Prostate gland (tissue), 2 donors: ENCODE data around the gene KIDINS220.

Experiments
- POLR2A ChIP-seq: fragments of 450-650 bp; IDR thresholded peaks from one replicate; pipeline ENCODE4 v1.6.1; 2016; ENCODE audit warnings: antibody characterized with exemption, mild to moderate bottlenecking
- POLR2AphosphoS5 ChIP-seq: sonication (generic); formaldehyde crosslinking; IDR thresholded peaks from one replicate; pipeline ENCODE4 v1.6.1; 2017; ENCODE audit warnings: antibody characterized with exemption
- TF ChIP-seq, protein P1 (sequence below), 4 experiments: fragments of 200-600 bp in 2 of 4; fragments of 450-650 bp in 2 of 4; sonication (generic) in 2 of 4; IDR thresholded peaks; 1 replicate in 3 of 4; 2 replicates in 1 of 4; pipeline ENCODE4 v1.5.1; 2016 to 2019; ENCODE audit warnings: antibody characterized with exemption in 4 of 4, mild to moderate bottlenecking in 2 of 4, moderate library complexity in 2 of 4

- TF ChIP-seq, protein P1, sequence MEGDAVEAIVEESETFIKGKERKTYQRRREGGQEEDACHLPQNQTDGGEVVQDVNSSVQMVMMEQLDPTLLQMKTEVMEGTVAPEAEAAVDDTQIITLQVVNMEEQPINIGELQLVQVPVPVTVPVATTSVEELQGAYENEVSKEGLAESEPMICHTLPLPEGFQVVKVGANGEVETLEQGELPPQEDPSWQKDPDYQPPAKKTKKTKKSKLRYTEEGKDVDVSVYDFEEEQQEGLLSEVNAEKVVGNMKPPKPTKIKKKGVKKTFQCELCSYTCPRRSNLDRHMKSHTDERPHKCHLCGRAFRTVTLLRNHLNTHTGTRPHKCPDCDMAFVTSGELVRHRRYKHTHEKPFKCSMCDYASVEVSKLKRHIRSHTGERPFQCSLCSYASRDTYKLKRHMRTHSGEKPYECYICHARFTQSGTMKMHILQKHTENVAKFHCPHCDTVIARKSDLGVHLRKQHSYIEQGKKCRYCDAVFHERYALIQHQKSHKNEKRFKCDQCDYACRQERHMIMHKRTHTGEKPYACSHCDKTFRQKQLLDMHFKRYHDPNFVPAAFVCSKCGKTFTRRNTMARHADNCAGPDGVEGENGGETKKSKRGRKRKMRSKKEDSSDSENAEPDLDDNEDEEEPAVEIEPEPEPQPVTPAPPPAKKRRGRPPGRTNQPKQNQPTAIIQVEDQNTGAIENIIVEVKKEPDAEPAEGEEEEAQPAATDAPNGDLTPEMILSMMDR (IDR thresholded peaks at IDR 0.05), result no peak
- TF ChIP-seq POLR2A, result no peak
- TF ChIP-seq POLR2AphosphoS5, result no peak
Measured at GRCh38 chr2:8720741-8721140, 116.7 kb downstream of the KIDINS220 start.
